OCI-LY1 (cell line): ENCODE results near the gene FGF4.

ENCODE experiments used
- H2AFZ ChIP-seq: fragments of 200-600 bp; sonication (generic), shearing (Covaris generic); 2 replicates; pipeline ENCODE4 v1.6.0; 2014; ENCODE audit warnings: antibody characterized with exemption, mild to moderate bottlenecking, low read length
- H3F3A ChIP-seq: fragments of 200-600 bp; sonication (generic), shearing (Covaris generic); 2 replicates; pipeline ENCODE4 v1.6.0; 2014; ENCODE audit warnings: mild to moderate bottlenecking, antibody characterized with exemption, low read length, moderate library complexity; ENCODE audit not compliant: insufficient read depth
- H3K27ac ChIP-seq: fragments of 200-600 bp; sonication (generic); 2 replicates; pipeline ENCODE4 v1.5.1; 2014; ENCODE audit warnings: low read length, mixed run types, mild to moderate bottlenecking, low read depth; ENCODE audit not compliant: poor library complexity, severe bottlenecking
- H3K27me3 ChIP-seq: fragments of 200-600 bp; sonication (generic); 2 replicates; pipeline ENCODE4 v1.6.0; 2014; ENCODE audit warnings: antibody characterized with exemption, mild to moderate bottlenecking, low read length, moderate library complexity; ENCODE audit not compliant: insufficient read depth
- H3K36me3 ChIP-seq: fragments of 200-600 bp; sonication (generic); 2 replicates; pipeline ENCODE4 v1.6.1; 2014; ENCODE audit warnings: mild to moderate bottlenecking, antibody characterized with exemption, low read length, moderate library complexity, mixed read lengths; ENCODE audit not compliant: insufficient read depth
- H3K4me1 ChIP-seq: fragments of 200-600 bp; sonication (generic); 2 replicates; pipeline ENCODE4 v1.5.1; 2014; ENCODE audit warnings: mild to moderate bottlenecking, low read length, moderate library complexity; ENCODE audit not compliant: insufficient read depth, severe bottlenecking
- H3K4me2 ChIP-seq: fragments of 200-600 bp; sonication (generic), shearing (Covaris generic); 2 replicates; pipeline ENCODE4 v1.6.1; 2014; ENCODE audit warnings: low read length
- H3K4me3 ChIP-seq: fragments of 200-600 bp; sonication (generic); 2 replicates; pipeline ENCODE4 v1.5.1; 2014; ENCODE audit warnings: low read length, low read depth, mild to moderate bottlenecking, mixed read lengths; ENCODE audit not compliant: poor library complexity, severe bottlenecking
- H3K79me2 ChIP-seq: fragments of 200-600 bp; shearing (Covaris generic); 2 replicates; pipeline ENCODE4 v1.6.1; 2016; ENCODE audit warnings: mixed run types, low read length, mixed read lengths; ENCODE audit not compliant: insufficient read depth
- H3K9ac ChIP-seq: fragments of 200-600 bp; sonication (generic), shearing (Covaris generic); 2 replicates; pipeline ENCODE4 v1.6.1; 2014; ENCODE audit warnings: mild to moderate bottlenecking, low read length, mixed read lengths
- H3K9me2 ChIP-seq: fragments of 200-600 bp; sonication (generic), shearing (Covaris generic); 2 replicates; pipeline ENCODE4 v1.6.1; 2014; ENCODE audit warnings: low read depth, mild to moderate bottlenecking, low read length, mixed read lengths
- H3K9me3 ChIP-seq: fragments of 200-600 bp; shearing (Covaris generic); 2 replicates; pipeline ENCODE4 v1.6.1; 2014; ENCODE audit warnings: low read length, mixed read lengths
- H4K20me1 ChIP-seq: fragments of 200-600 bp; sonication (generic), shearing (Covaris generic); 2 replicates; pipeline ENCODE4 v1.6.0; 2016; ENCODE audit warnings: mild to moderate bottlenecking, low read length; ENCODE audit not compliant: insufficient read depth
- EZH2 ChIP-seq: fragments of 200-600 bp; sonication (generic), shearing (Covaris generic); IDR thresholded peaks from 2 replicates; pipeline ENCODE4 v1.8.0; 2017; ENCODE audit warnings: borderline replicate concordance, mixed run types, mild to moderate bottlenecking, antibody characterized with exemption, low read length, moderate library complexity, mixed read lengths
- TF ChIP-seq, protein P1 (sequence below): fragments of 200-600 bp; sonication (generic), shearing (Covaris generic); IDR thresholded peaks from 2 replicates; pipeline ENCODE4 v1.5.1; 2017; ENCODE audit warnings: mild to moderate bottlenecking, antibody characterized with exemption, low read length, moderate library complexity, mixed read lengths

Gene FGF4

DNA sequence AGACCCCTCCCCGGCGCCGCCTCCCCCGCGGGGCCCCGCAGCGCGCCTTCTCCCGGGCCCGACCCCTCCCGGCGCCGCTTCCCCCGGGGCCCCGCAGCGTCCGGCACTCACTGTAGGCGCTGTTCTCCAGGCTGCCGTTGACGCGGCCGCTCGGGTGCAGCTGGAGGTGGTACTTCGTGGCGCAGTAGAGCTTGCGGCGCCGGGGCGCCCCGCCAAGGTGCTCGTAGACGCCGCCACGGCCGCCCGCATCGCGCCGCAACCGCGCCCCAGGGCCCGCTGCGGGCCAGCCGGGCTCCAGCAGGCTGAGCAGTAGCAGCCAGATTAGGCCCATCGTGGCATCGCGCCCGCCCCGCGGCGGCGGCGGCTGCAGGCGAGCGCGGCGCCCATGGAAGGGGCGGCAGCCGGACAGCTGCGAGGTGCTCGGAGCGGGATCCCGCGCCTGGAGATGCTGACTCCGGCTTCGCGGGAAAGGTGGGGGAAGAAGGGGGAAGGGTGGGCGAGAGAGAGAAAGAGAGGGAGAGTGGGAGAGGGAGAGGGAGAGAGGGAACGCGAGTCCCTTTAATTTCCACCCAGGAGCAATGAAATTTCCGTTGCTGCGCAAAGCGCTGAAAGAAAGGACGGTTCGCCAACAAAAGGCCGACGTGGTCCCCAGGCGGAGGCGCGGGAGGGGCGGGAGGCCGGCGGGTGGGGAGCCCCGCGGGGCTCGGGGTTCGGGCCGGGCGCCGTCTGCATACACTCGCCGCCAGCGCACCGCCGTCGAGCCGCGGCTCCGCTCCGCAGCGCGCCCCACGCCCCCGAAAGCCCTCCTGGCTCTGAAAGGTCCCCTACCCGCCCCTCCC is 43.7 kb upstream of the FGF4 start, which contains the start of gene FGF3:
FGF3 (minus strand) TSS at position 814 of the 839 bp plus-strand sequence; CDS start at position 331, 483 bp downstream.
- H3K79me2 ChIP-seq = no peaks in the 10 kb centered on the region
- no peaks in the 10 kb centered on the region for H3F3A ChIP-seq
- no peak within 1 kb of the TSS for H3K27ac ChIP-seq
- no peaks in the 10 kb centered on the region for H3K9me3 ChIP-seq
- no peak within 1 kb of the TSS for H3K9ac ChIP-seq
- no peak within 1 kb of the TSS for H2AFZ ChIP-seq
- TF ChIP-seq, protein P1, sequence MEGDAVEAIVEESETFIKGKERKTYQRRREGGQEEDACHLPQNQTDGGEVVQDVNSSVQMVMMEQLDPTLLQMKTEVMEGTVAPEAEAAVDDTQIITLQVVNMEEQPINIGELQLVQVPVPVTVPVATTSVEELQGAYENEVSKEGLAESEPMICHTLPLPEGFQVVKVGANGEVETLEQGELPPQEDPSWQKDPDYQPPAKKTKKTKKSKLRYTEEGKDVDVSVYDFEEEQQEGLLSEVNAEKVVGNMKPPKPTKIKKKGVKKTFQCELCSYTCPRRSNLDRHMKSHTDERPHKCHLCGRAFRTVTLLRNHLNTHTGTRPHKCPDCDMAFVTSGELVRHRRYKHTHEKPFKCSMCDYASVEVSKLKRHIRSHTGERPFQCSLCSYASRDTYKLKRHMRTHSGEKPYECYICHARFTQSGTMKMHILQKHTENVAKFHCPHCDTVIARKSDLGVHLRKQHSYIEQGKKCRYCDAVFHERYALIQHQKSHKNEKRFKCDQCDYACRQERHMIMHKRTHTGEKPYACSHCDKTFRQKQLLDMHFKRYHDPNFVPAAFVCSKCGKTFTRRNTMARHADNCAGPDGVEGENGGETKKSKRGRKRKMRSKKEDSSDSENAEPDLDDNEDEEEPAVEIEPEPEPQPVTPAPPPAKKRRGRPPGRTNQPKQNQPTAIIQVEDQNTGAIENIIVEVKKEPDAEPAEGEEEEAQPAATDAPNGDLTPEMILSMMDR = no peak
- no peak for TF ChIP-seq EZH2
- no peaks in the 10 kb centered on the region for H3K4me1 ChIP-seq
- H3K27me3 ChIP-seq = no peaks in the 10 kb centered on the region
- H3K9me2 ChIP-seq = no peaks in the 10 kb centered on the region
- H3K36me3 ChIP-seq = no peaks in the 10 kb centered on the region
- H3K4me2 ChIP-seq = no peak within 1 kb of the TSS
- no peaks in the 10 kb centered on the region for H4K20me1 ChIP-seq
- H3K4me3 ChIP-seq = no peak within 1 kb of the TSS

DNA sequence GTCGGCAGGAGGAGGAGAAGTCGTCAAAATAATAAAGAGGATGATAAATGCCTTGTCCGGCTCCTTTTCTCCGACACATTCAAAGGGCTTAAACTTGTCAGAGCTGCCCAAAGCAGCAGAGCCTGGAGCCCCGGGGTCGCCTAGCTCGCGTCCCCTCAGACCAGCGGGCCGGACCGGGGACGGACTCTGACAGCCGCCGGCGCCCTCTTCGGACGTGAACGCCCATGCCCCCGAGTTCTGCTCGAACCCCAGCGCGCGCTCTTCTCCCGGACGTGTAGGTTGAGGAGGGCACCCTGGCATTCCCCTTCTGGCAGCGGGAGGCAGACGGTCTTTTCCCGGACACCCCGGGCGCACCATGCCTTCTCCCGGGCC is 43.1 kb upstream of the FGF4 start:
- Histone ChIP-seq H3K79me2 (no peaks in the 10 kb centered on the region), H3K4me1 (no peaks in the 10 kb centered on the region), H3K4me2 (no peak overlapping the region), H3K27me3 (no peaks in the 10 kb centered on the region), H3F3A (no peaks in the 10 kb centered on the region), H3K27ac (no peak overlapping the region), H3K9me2 (no peaks in the 10 kb centered on the region), H3K9ac (no peak overlapping the region), H3K9me3 (no peaks in the 10 kb centered on the region), H4K20me1 (no peaks in the 10 kb centered on the region), H3K36me3 (no peaks in the 10 kb centered on the region), H3K4me3 (no peak overlapping the region), H2AFZ (no peak overlapping the region)
- TF ChIP-seq EZH2 = no peak
- TF ChIP-seq, protein P1 = no peak

DNA sequence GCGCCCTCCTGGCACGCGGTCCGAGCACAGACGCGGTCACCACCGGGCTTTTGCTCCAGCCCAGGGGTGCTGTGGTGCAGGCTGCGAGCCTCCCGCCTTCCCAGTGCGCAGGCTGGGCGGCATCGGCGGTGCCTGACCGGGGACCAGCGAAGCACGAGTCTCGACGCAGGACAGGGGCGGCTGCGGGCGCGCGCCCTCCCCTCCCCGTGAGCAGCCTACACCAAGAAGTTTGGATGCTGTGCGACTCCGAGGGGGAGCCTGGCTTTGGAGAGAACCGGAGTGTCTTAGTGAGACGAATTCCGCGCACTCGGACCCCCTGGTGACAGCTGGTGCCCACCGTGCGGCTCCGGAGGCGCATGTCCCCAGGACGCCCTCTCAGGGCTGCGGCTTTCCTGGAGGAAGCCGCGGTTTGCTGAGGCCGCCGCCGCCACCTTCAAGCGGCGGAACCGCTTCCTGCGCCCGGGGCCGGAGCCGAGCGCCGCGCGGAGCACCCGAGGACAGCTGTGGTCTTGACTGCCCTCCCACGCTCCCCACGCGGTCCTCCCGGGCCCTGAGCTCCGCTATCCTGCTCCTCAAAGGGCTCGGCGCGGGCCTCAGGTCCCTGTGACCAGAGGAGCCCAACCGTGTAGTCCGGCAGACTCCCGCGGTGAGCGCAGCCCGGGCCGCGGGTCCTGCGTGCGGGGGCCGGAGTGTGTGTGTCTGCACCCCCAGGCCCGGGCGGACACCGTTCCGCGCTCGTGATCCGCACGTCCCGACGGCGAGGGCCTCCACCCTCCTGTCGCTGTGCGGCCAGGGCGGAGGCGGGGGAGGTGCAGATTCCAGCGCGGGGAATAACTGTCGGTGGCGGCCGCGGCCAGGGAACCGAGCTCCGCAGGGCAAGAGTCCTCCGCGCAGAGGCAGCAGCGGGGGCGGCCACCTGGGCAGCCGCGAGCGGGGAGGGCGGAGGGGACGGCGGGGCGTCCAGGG is 42.4 kb upstream of the FGF4 start:
- H3F3A ChIP-seq = no peaks in the 10 kb centered on the region
- H3K27me3 ChIP-seq = no peaks in the 10 kb centered on the region
- TF ChIP-seq, protein P1 = no peak
- TF ChIP-seq EZH2 = no peak
- no peaks in the 10 kb centered on the region for H4K20me1 ChIP-seq
- H3K9ac ChIP-seq = no peak overlapping the region
- no peak overlapping the region for H3K27ac ChIP-seq
- H3K4me3 ChIP-seq = no peak overlapping the region
- H3K79me2 ChIP-seq = no peaks in the 10 kb centered on the region
- no peak overlapping the region for H3K4me2 ChIP-seq
- no peaks in the 10 kb centered on the region for H3K36me3 ChIP-seq
- no peaks in the 10 kb centered on the region for H3K9me2 ChIP-seq
- H3K4me1 ChIP-seq = no peaks in the 10 kb centered on the region
- H2AFZ ChIP-seq = no peak overlapping the region
- H3K9me3 ChIP-seq = no peaks in the 10 kb centered on the region
